Neural cell (in vitro differentiated cells): Measurements from ENCODE around the gene PIAS2.

ENCODE experiments used
- EP300 ChIP-seq: fragments of 450-650 bp; conservative IDR thresholded peaks from 2 replicates; pipeline ENCODE4 v1.6.1; 2014; ENCODE audit warnings: antibody characterized with exemption, mild to moderate bottlenecking, moderate library complexity; ENCODE audit not compliant: poor library complexity, severe bottlenecking
- EZH2 ChIP-seq: fragments of 200-600, 300-800 bp; shearing (Covaris generic), sonication (generic); IDR thresholded peaks from 2 replicates; pipeline ENCODE4 v1.6.1; 2014; ENCODE audit warnings: antibody characterized with exemption, low read length, borderline replicate concordance, mild to moderate bottlenecking; ENCODE audit not compliant: insufficient read depth, poor library complexity, severe bottlenecking
- MXI1 ChIP-seq: fragments of 450-650 bp; conservative IDR thresholded peaks from 2 replicates; pipeline ENCODE4 v1.6.1; 2014; ENCODE audit warnings: antibody characterized with exemption, mild to moderate bottlenecking; ENCODE audit not compliant: poor library complexity, severe bottlenecking
- POLR2AphosphoS5 ChIP-seq: IDR thresholded peaks from 2 replicates; pipeline ENCODE4 v1.6.1; 2012
- RAD21 ChIP-seq: fragments of 450-650 bp; conservative IDR thresholded peaks from 2 replicates; pipeline ENCODE4 v1.6.1; 2014; ENCODE audit warnings: antibody characterized with exemption, mild to moderate bottlenecking, moderate library complexity
- TAF1 ChIP-seq: IDR thresholded peaks from 2 replicates; pipeline ENCODE4 v1.6.1; 2012; ENCODE audit warnings: low read depth
- TF ChIP-seq, protein P1 (sequence below): fragments of 450-650 bp; IDR thresholded peaks from 2 replicates; pipeline ENCODE4 v1.5.1; 2014; ENCODE audit warnings: antibody characterized with exemption, mild to moderate bottlenecking, moderate library complexity; ENCODE audit not compliant: poor library complexity, severe bottlenecking
- TF ChIP-seq, protein P2 (sequence below): IDR thresholded peaks from 2 replicates; pipeline ENCODE4 v1.6.1; 2012; ENCODE audit warnings: borderline replicate concordance

DNA sequence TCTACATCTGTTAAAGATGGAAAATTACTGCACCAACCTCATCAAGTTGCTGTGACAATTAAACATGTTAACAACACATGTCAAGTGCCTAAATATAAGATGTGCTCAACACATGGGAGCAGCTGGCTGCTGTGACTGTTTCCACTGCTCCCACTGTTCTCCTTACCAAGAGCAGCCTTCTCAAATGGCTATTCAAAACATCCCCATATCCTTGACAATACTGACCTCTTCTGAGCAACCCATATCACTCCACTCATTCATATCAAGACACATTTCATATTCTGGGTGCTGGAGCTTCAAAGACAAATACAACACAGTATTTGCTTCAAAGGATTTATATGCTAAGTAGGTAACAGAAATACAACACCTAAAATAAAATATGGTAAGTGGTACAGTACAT lies 60.3 kb downstream of the PIAS2 start:
- TF ChIP-seq TAF1 (no peak), EP300 (no peak), POLR2AphosphoS5 (no peak), EZH2 (no peak), MXI1 (no peak), RAD21 (peak; percentile 21)
- TF ChIP-seq, protein P1, sequence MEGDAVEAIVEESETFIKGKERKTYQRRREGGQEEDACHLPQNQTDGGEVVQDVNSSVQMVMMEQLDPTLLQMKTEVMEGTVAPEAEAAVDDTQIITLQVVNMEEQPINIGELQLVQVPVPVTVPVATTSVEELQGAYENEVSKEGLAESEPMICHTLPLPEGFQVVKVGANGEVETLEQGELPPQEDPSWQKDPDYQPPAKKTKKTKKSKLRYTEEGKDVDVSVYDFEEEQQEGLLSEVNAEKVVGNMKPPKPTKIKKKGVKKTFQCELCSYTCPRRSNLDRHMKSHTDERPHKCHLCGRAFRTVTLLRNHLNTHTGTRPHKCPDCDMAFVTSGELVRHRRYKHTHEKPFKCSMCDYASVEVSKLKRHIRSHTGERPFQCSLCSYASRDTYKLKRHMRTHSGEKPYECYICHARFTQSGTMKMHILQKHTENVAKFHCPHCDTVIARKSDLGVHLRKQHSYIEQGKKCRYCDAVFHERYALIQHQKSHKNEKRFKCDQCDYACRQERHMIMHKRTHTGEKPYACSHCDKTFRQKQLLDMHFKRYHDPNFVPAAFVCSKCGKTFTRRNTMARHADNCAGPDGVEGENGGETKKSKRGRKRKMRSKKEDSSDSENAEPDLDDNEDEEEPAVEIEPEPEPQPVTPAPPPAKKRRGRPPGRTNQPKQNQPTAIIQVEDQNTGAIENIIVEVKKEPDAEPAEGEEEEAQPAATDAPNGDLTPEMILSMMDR = no peak
- TF ChIP-seq, protein P2, sequence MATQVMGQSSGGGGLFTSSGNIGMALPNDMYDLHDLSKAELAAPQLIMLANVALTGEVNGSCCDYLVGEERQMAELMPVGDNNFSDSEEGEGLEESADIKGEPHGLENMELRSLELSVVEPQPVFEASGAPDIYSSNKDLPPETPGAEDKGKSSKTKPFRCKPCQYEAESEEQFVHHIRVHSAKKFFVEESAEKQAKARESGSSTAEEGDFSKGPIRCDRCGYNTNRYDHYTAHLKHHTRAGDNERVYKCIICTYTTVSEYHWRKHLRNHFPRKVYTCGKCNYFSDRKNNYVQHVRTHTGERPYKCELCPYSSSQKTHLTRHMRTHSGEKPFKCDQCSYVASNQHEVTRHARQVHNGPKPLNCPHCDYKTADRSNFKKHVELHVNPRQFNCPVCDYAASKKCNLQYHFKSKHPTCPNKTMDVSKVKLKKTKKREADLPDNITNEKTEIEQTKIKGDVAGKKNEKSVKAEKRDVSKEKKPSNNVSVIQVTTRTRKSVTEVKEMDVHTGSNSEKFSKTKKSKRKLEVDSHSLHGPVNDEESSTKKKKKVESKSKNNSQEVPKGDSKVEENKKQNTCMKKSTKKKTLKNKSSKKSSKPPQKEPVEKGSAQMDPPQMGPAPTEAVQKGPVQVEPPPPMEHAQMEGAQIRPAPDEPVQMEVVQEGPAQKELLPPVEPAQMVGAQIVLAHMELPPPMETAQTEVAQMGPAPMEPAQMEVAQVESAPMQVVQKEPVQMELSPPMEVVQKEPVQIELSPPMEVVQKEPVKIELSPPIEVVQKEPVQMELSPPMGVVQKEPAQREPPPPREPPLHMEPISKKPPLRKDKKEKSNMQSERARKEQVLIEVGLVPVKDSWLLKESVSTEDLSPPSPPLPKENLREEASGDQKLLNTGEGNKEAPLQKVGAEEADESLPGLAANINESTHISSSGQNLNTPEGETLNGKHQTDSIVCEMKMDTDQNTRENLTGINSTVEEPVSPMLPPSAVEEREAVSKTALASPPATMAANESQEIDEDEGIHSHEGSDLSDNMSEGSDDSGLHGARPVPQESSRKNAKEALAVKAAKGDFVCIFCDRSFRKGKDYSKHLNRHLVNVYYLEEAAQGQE = no peak
